ENCODE measurements around the gene CHKB. TPM values are rescaled to one million over a fixed set of nuclear protein-coding genes. Genes with fewer than 3 reads are reported as not detected.
A peak's percentile ranks its signal among the peaks of the same experiment; 100 is the strongest.

CHKB gene
- total RNA-seq, 4 donors from 2014 or later, result 47.0 to 71.3 (median 66.4) TPM

DNA sequence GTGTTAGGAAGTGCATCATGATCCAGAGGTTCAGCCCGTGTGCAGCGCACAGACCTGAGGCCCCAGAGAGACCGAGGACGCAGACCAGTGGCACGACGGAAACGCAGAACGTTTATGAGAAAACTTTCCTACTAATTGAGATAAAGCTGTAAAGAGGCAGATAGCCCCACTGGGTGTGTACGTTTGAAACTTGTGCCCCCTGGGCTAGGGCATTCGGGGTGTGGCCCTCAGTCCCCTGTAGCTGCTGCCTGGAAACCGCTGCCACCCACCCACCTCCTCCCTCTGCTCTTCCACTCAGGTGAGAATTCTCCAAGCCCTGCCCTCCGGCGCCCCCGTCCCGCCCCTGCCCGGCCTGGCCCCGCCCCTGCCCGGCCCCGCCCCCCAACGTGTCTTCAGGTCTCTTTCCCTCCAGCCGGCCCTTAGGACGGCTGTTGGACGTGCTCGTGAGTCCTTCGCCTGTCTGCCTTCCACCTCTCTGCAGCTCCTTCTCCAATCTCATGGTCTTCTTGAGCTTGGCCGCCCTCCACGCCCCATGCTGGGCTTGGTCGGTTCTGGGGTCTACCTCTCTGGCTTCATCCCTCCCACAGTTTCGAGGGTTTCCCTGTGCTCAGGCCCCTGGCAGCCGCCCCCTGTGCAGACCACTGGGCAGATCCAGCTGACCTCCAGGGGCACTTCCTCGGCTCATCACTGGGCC is 30.0 kb upstream of the CHKB start:
- no peak for TF ChIP-seq POLR2A (IDR thresholded peaks at IDR 0.05)
- TF ChIP-seq, protein P1, sequence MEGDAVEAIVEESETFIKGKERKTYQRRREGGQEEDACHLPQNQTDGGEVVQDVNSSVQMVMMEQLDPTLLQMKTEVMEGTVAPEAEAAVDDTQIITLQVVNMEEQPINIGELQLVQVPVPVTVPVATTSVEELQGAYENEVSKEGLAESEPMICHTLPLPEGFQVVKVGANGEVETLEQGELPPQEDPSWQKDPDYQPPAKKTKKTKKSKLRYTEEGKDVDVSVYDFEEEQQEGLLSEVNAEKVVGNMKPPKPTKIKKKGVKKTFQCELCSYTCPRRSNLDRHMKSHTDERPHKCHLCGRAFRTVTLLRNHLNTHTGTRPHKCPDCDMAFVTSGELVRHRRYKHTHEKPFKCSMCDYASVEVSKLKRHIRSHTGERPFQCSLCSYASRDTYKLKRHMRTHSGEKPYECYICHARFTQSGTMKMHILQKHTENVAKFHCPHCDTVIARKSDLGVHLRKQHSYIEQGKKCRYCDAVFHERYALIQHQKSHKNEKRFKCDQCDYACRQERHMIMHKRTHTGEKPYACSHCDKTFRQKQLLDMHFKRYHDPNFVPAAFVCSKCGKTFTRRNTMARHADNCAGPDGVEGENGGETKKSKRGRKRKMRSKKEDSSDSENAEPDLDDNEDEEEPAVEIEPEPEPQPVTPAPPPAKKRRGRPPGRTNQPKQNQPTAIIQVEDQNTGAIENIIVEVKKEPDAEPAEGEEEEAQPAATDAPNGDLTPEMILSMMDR (IDR thresholded peaks at IDR 0.05), result no peak
- intact Hi-C loops (cut with DNase I; ENCODE audit: low total_unique reads), result no loop called here
- DNase-seq (ENCODE audit: low spot score in 2 of 2), result peak in 1 of 2 donors; percentile 81
- H3K4me3 ChIP-seq (ENCODE audit: low read depth, poor library complexity, severe bottlenecking), result no peak overlapping the region
- 30 to 35% methylated on average over 24 to 31 of the region's 31 CpGs for WGBS, 2 donors

DNA sequence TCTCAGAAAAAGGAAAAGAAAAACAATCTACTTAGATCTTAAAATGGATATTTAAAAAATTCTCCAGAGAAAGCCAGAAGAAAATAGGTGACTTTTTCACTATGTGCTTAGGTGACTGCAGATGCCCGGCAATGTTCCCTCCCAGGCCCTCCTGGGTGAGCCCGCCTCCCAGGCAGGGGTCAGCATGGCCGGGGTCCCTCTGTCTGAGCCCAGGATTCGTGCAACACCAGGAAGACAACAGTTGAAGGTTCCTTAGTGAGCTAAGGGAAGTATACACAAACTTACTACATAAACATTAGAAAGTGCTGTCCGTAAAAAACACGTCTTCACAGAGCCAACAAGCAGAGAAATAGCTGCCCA is 29.5 kb upstream of the CHKB start:
- TF ChIP-seq POLR2A (IDR thresholded peaks at IDR 0.05), result no peak
- TF ChIP-seq, protein P1 (IDR thresholded peaks at IDR 0.05), result no peak
- peak in 1 of 2 donors; percentile 37 for DNase-seq (ENCODE audit: low spot score in 2 of 2)
- intact Hi-C loops (cut with DNase I; ENCODE audit: low total_unique reads), result no loop called here
- WGBS, 2 donors, result 42 to 56% methylated on average over 6 of the region's 6 CpGs
- H3K4me3 ChIP-seq (ENCODE audit: low read depth, poor library complexity, severe bottlenecking), result no peak overlapping the region

DNA sequence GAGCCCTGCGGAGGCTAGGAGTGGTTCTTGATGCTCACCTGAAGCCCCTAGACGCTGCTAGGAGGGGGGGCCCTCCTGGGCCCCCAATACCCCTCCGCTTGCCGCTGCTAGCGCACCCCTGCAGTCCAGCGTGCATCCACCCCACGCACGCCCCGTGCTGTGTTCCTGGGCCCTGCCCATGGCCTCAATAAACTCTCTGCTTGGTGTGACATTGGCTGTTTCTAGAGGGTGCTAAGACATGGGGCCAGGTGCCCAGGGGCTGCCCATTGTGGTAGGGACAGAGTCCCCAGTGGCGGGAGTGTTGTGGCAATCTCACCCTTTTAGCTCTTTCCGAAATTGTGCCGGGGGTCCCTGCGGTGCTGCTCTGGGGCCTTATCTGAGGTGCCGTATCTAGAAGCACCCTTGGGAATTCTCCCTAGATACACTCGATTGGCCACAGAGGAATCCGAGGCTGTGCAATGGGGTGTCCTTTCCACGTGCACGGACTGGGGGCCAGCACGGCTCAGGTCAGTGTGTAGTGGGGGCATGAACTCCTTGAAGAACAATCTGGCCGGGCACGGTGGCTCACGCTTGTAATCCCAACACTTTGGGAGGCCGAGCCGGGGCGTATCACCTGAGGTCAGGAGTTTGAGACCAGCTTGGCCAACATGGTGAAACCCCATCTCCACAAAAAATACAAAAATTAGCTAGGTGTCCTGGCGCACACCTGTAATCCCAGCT is 28.9 kb upstream of the CHKB start:
- no peak for TF ChIP-seq POLR2A (IDR thresholded peaks at IDR 0.05)
- TF ChIP-seq, protein P1 (IDR thresholded peaks at IDR 0.05), result no peak
- DNase-seq (ENCODE audit: low spot score in 2 of 2), result peak in 1 of 2 donors; percentile 68
- no peak overlapping the region for H3K4me3 ChIP-seq (ENCODE audit: low read depth, poor library complexity, severe bottlenecking)
- WGBS, 2 donors, result 89 to 90% methylated on average over 26 of the region's 26 CpGs
- intact Hi-C loops (cut with DNase I; ENCODE audit: low total_unique reads), result no loop called here

DNA sequence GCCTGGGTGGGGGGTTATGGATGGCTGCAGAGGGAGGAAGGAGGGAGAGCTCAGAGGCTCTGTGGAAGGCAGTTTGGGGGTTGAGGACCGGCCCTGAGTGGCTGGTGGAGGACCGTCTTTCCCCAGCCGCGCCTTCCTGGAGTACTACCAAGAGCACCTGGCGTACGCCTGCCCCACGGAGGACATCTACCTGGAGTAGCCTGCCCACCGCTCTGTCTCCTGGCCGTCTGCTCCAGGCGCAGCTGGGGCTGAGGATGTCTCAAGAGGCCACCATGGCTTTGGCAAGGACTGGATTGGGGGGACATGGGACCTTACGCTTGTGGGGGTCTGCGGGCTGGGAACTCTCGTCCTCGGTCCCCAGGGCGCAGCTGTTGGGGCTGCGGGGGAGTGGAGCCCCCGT is 27.9 kb upstream of the CHKB start:
- intact Hi-C loops (cut with DNase I; ENCODE audit: low total_unique reads), result no loop called here
- TF ChIP-seq, protein P1 (IDR thresholded peaks at IDR 0.05), result no peak
- TF ChIP-seq POLR2A (IDR thresholded peaks at IDR 0.05), result no peak
- no peak overlapping the region for H3K4me3 ChIP-seq (ENCODE audit: low read depth, poor library complexity, severe bottlenecking)
- WGBS, 2 donors, result 79 to 82% methylated on average over 11 to 17 of the region's 17 CpGs
- DNase-seq (ENCODE audit: low spot score in 2 of 2), result peak in 1 of 2 donors; percentile 81

- WGBS, 2 donors, result 84 to 91% methylated on average over 11 of the region's 11 CpGs
- intact Hi-C loops (cut with DNase I; ENCODE audit: low total_unique reads), result no loop called here
- DNase-seq (ENCODE audit: low spot score in 2 of 2), result no peak
- TF ChIP-seq, protein P1 (IDR thresholded peaks at IDR 0.05), result no peak
- TF ChIP-seq POLR2A (IDR thresholded peaks at IDR 0.05), result no peak
- no peak overlapping the region for H3K4me3 ChIP-seq (ENCODE audit: low read depth, poor library complexity, severe bottlenecking)
Observed at GRCh38 chr22:50610041-50610451, 27.4 kb upstream of the CHKB start.
